Measurements from ENCODE around the gene CD19.
"Not testable (repeated sequence)": the region's sequence is repeated elsewhere in the genome, so short reads cannot be mapped to it uniquely, and the experiment has no call there.

Gene CD19

DNA sequence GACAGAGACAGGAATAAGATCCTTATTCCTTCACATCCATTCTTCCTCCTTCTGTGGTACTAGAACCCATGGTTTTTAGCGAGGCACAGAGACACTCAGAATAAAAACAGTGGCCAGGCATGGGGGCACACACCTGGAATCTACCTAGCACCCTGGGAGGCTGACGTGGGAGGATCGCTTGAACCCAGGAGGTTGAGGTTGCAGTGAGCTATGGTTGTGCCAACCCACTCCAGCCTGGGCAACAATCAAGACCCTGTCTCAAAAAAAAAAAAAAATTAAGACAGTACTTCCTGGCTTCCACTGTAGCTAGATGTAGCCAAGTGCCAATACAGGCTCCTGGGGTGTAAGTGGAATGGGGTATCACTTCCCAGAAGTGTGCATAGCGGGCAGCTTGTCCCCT, 35.4 kb downstream of the CD19 start:
- Histone ChIP-seq H3K4me1 (ENCODE audit: insufficient read depth, low read length) (no peaks in the 10 kb centered on the region), H3K4me3 (ENCODE audit: low read length) (no peak overlapping the region), H3K27ac (ENCODE audit: low read depth, low read length) (no peak overlapping the region), H3K9me3 (ENCODE audit: insufficient read depth, low read depth, low read length) (no peaks in the 10 kb centered on the region), H3K9ac (ENCODE audit: low read depth, low read length) (no peak overlapping the region), H3K36me3 (ENCODE audit: insufficient read depth, low read length) (peaks cover 31% of the 10 kb centered on the region), H3K27me3 (ENCODE audit: insufficient read depth, low read length) (no peaks in the 10 kb centered on the region)
- 87% methylated on average over 4 of the region's 4 CpGs for WGBS

DNA sequence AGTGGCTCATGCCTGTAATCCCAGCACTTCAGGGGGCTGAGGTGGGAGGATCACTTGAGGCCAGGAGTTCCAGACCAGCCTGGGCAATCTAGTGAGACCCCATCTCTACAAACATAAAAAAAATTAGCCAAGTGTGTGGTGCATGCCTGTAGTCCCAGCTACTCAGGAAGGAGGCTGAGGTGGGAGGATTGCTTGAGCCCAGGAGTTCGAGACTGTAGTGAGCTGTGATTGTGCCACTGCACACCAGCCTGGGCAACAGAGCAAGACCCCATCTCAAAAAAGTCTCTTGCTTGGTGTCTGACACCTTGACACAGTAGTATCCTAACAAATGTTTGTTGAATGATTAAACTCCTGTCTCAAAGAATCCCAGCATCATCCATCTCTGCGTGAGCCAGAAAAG, 37.9 kb downstream of the CD19 start:
- not testable (repeated sequence) for H3K36me3 ChIP-seq (ENCODE audit: insufficient read depth, low read length); H3K4me1 ChIP-seq (ENCODE audit: insufficient read depth, low read length); H3K9me3 ChIP-seq (ENCODE audit: insufficient read depth, low read depth, low read length); H3K27me3 ChIP-seq (ENCODE audit: insufficient read depth, low read length); H3K9ac ChIP-seq (ENCODE audit: low read depth, low read length); H3K4me3 ChIP-seq (ENCODE audit: low read length); H3K27ac ChIP-seq (ENCODE audit: low read depth, low read length)
- 92% methylated on average over 2 of the region's 2 CpGs for WGBS

DNA sequence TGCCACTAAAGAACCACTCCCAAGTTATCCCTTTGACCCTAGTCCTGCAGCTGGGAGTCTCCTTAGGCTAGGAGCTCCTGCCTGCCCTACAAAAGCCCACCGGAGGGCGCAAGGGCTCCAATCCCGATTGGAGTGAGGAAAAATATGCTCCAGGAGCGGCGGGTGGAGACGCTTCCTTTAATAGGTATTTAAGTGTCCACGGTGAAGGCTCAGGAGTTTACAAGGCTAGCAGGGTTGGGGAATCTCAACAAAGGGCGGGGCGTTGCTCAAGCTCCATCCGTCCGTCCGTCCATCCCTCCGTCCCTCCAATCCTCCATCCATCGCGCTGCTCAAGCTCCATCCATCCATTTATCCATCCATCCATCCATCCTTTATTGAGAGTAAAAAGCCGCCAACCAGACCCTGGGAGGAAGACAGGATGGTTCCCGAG, 42.3 kb downstream of the CD19 start:
- Histone ChIP-seq H3K27me3 (ENCODE audit: insufficient read depth, low read length) (no peaks in the 10 kb centered on the region), H3K27ac (ENCODE audit: low read depth, low read length) (peak overlapping the region; percentile 77), H3K36me3 (ENCODE audit: insufficient read depth, low read length) (0 out of 2 replicates have a peak, but pooled peaks cover 8% of the 10 kb centered on the region), H3K9ac (ENCODE audit: low read depth, low read length) (peak overlapping the region; percentile 88), H3K9me3 (ENCODE audit: insufficient read depth, low read depth, low read length) (no peaks in the 10 kb centered on the region), H3K4me3 (ENCODE audit: low read length) (peak overlapping the region; percentile 97), H3K4me1 (ENCODE audit: insufficient read depth, low read length) (no peaks in the 10 kb centered on the region)
- WGBS = under 1% methylated on average over 17 of the region's 17 CpGs

DNA sequence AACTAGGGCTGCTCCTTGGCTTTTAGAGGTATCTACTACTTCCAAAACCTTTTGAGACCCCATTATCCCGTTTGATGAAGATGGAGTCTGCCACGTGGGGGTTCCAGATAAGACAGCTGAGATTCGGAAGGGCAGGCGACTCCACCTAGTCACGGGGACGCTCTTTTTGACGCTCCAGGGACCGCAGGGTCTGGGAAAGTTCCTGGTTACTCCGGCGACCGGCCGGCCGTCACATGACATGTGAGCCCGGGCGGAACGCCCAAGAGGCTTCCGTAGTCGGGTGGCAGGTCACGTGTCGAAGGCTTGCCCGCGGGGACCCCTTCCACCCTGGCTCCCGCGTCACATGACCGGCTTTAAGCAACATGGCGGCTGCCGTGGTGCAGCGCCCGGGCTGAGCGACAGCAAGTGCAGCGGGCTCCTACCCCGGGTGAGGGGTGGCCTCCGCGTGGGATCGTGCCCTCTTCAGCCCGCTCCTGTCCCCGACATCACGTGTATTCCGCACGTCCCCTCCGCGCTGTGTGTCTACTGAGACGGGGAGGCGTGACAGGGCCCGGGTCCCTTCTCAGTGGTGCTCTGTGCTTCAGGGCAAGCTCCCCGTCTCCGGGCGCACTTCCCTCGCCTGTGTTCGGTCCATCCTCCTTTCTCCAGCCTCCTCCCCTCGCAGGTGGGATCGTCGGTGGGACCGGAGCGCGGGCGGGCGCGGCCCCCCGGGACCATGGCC, 42.8 kb downstream of the CD19 start, which contains the start of gene SPNS1:
Gene SPNS1, plus strand, starts transcription at position 342 of the 721 bp plus-strand sequence. Its CDS starts 374 bp downstream, at position 716.
- peak within 1 kb of the TSS; percentile 88 for H3K9ac ChIP-seq (ENCODE audit: low read depth, low read length)
- H3K4me1 ChIP-seq (ENCODE audit: insufficient read depth, low read length) = no peaks in the 10 kb centered on the region
- no peaks in the 10 kb centered on the region for H3K27me3 ChIP-seq (ENCODE audit: insufficient read depth, low read length)
- under 1% methylated on average over 60 of the region's 60 CpGs for WGBS
- H3K27ac ChIP-seq (ENCODE audit: low read depth, low read length) = peak within 1 kb of the TSS; percentile 77
- peaks cover 10% of the 10 kb centered on the region; the same call in 1 of the 2 replicates for H3K36me3 ChIP-seq (ENCODE audit: insufficient read depth, low read length)
- H3K9me3 ChIP-seq (ENCODE audit: insufficient read depth, low read depth, low read length) = no peaks in the 10 kb centered on the region
- peak within 1 kb of the TSS; percentile 97 for H3K4me3 ChIP-seq (ENCODE audit: low read length)

DNA sequence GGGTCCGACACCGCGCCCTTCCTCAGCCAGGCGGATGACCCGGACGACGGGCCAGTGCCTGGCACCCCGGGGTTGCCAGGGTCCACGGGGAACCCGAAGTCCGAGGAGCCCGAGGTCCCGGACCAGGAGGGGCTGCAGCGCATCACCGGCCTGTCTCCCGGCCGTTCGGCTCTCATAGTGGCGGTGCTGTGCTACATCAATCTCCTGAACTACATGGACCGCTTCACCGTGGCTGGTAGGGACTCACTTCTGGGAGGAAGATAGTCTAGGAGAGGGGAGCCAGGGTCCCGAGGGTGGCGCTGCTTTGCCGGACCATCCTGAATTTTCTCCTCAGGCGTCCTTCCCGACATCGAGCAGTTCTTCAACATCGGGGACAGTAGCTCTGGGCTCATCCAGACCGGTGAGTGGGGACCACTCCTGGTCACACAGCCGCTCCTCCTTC, 43.4 kb downstream of the CD19 start:
- no peaks in the 10 kb centered on the region for H3K4me1 ChIP-seq (ENCODE audit: insufficient read depth, low read length)
- 12% methylated on average over 30 of the region's 30 CpGs for WGBS
- peaks cover 10% of the 10 kb centered on the region; the same call in 1 of the 2 replicates for H3K36me3 ChIP-seq (ENCODE audit: insufficient read depth, low read length)
- H3K9ac ChIP-seq (ENCODE audit: low read depth, low read length) = peak overlapping the region; percentile 88
- no peaks in the 10 kb centered on the region for H3K9me3 ChIP-seq (ENCODE audit: insufficient read depth, low read depth, low read length)
- no peaks in the 10 kb centered on the region for H3K27me3 ChIP-seq (ENCODE audit: insufficient read depth, low read length)
- peak overlapping the region; percentile 97 for H3K4me3 ChIP-seq (ENCODE audit: low read length)
- 0 out of 2 replicates have a peak overlapping the region, but pooled peaks have one; percentile 19 for H3K27ac ChIP-seq (ENCODE audit: low read depth, low read length)

DNA sequence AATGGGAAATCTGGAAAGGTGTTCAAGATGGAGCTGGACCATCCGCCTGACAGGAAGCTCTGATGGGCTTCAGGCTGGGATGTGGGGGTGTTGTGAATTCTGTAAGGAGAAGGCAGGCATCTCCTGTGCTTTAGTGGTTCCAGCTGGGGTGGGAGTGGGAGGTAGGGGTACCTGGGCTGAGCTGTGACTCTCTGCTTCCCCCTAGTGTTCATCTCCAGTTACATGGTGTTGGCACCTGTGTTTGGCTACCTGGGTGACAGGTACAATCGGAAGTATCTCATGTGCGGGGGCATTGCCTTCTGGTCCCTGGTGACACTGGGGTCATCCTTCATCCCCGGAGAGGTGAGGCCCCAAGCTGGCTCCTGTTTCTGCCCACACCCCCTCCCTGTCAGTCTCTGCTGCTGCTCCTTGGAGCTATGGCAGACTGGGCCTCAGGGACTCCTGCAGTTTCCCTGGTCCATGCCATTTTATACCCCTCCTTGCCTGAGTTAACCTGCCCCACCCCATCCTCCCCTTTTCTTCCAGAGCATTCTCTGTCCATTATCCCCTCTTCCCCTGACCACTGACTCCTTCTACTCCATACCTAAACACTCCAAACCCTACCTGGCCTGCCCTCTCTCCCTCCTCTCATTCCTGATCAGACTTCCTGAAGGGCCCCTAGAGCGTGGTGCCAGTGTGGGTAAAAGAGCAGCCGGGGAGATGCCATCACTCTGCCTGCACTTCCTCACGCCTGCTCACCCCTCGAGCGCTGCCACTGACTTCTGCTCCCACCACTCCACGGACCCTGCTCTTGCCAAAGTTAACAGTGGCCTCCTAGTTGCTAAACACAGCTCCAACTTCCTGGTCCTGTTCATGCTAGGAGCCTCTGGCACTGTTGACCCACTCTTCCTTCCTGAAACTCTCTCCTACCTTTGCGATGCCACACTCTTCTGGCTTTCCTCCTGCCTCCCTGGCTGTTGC, 46.2 kb downstream of the CD19 start:
- no peaks in the 10 kb centered on the region for H3K4me1 ChIP-seq (ENCODE audit: insufficient read depth, low read length)
- H3K27ac ChIP-seq (ENCODE audit: low read depth, low read length) = no peak overlapping the region
- 87% methylated on average over 11 of the region's 11 CpGs for WGBS
- peaks cover 25% of the 10 kb centered on the region for H3K36me3 ChIP-seq (ENCODE audit: insufficient read depth, low read length)
- no peaks in the 10 kb centered on the region for H3K9me3 ChIP-seq (ENCODE audit: insufficient read depth, low read depth, low read length)
- no peaks in the 10 kb centered on the region for H3K27me3 ChIP-seq (ENCODE audit: insufficient read depth, low read length)
- H3K9ac ChIP-seq (ENCODE audit: low read depth, low read length) = no peak overlapping the region
- no peak overlapping the region for H3K4me3 ChIP-seq (ENCODE audit: low read length)

DNA sequence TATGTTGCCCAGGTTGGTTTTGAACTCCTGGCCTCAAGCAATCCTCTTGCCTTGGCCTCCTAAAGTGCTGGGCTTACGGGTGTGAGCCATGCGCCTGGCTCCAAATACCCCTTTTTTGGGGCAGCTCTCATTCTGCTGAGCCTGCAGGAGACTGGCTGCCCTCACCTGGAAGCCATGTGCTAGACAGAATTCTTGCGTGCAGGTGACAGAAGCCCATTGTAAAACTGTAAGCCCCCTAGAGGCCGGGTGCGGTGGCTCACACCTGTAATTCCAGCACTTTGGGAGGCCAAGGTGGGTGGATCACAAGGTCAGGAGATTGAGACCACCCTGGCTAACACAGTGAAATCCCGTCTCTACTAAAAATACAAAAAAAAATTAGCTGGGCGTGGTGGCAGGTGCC, 48.6 kb downstream of the CD19 start:
- H3K27me3 ChIP-seq (ENCODE audit: insufficient read depth, low read length); H3K9me3 ChIP-seq (ENCODE audit: insufficient read depth, low read depth, low read length); H3K9ac ChIP-seq (ENCODE audit: low read depth, low read length); H3K4me1 ChIP-seq (ENCODE audit: insufficient read depth, low read length); H3K27ac ChIP-seq (ENCODE audit: low read depth, low read length); H3K4me3 ChIP-seq (ENCODE audit: low read length): not testable (repeated sequence)
- WGBS = 94% methylated on average over 7 of the region's 7 CpGs
- peaks cover 29% of the 10 kb centered on the region for H3K36me3 ChIP-seq (ENCODE audit: insufficient read depth, low read length)

DNA sequence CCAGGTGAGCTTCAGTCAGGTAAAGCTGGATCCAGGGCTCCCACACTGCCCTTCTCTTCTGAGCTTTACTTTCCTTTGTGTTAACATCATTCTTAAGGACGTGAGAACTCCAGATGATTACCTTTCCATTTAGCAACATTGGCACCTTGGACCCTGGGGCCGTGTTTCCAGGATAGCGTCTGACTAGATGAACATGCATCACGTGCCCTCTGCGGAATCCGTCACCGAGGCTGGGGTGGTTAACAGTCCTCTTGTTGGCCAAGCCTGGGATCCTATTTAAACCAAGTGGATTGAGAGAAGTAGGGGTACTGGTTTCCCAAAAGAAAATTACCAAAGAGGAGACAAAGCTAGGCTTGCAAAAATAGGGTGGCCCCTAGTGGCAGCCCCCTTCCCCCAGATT, 49.2 kb downstream of the CD19 start:
- peaks cover 29% of the 10 kb centered on the region for H3K36me3 ChIP-seq (ENCODE audit: insufficient read depth, low read length)
- H3K9ac ChIP-seq (ENCODE audit: low read depth, low read length) = no peak overlapping the region
- H3K4me3 ChIP-seq (ENCODE audit: low read length) = no peak overlapping the region
- WGBS = 94% methylated on average over 7 of the region's 7 CpGs
- H3K9me3 ChIP-seq (ENCODE audit: insufficient read depth, low read depth, low read length) = no peaks in the 10 kb centered on the region
- no peak overlapping the region for H3K27ac ChIP-seq (ENCODE audit: low read depth, low read length)
- H3K4me1 ChIP-seq (ENCODE audit: insufficient read depth, low read length) = no peaks in the 10 kb centered on the region
- H3K27me3 ChIP-seq (ENCODE audit: insufficient read depth, low read length) = no peaks in the 10 kb centered on the region

DNA sequence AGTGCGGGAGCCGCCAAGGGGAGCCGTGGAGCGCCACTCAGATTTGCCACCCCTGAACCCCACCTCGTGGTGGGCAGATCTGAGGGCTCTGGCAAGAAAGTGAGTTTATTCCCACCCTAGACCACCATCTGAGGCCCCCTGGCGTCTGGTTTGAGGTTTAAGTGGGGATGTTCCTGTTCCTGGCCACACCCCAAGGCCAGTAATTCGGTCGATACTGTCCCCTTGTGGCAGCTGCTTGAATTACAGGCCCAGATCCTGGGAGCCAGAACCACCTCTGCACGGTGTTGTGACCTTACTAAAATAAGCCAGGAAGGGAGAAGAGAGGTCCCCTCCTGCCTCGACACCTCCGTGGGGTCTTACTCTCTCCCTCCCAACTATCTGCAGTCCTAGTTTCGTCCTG, 49.7 kb downstream of the CD19 start:
- H3K27ac ChIP-seq (ENCODE audit: low read depth, low read length) = no peak overlapping the region
- H3K9me3 ChIP-seq (ENCODE audit: insufficient read depth, low read depth, low read length) = no peaks in the 10 kb centered on the region
- H3K4me1 ChIP-seq (ENCODE audit: insufficient read depth, low read length) = no peaks in the 10 kb centered on the region
- no peaks in the 10 kb centered on the region for H3K27me3 ChIP-seq (ENCODE audit: insufficient read depth, low read length)
- peaks cover 26% of the 10 kb centered on the region for H3K36me3 ChIP-seq (ENCODE audit: insufficient read depth, low read length)
- no peak overlapping the region for H3K9ac ChIP-seq (ENCODE audit: low read depth, low read length)
- WGBS = 83% methylated on average over 12 of the region's 12 CpGs
- H3K4me3 ChIP-seq (ENCODE audit: low read length) = no peak overlapping the region

DNA sequence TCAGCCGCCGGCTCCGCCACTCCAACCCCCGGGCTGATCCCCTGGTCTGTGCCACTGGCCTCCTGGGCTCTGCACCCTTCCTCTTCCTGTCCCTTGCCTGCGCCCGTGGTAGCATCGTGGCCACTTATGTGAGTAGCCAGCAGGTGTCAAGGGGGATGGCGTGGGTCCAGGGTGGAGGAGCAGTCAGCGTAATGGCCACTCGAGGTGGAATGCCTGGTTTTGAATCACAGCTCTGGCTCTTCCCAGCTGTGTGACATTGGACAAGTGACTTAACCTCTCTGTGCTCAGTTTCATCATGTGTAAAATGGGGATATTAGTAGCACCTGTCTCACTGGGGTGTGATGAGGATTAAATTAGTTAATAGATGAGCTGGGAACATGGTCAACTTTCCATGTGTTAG, 50.6 kb downstream of the CD19 start:
- no peaks in the 10 kb centered on the region for H3K9me3 ChIP-seq (ENCODE audit: insufficient read depth, low read depth, low read length)
- H3K27me3 ChIP-seq (ENCODE audit: insufficient read depth, low read length) = no peaks in the 10 kb centered on the region
- 97% methylated on average over 10 of the region's 10 CpGs for WGBS
- H3K27ac ChIP-seq (ENCODE audit: low read depth, low read length) = no peak overlapping the region
- peaks cover 28% of the 10 kb centered on the region for H3K36me3 ChIP-seq (ENCODE audit: insufficient read depth, low read length)
- no peak overlapping the region for H3K9ac ChIP-seq (ENCODE audit: low read depth, low read length)
- H3K4me3 ChIP-seq (ENCODE audit: low read length) = no peak overlapping the region
- no peaks in the 10 kb centered on the region for H3K4me1 ChIP-seq (ENCODE audit: insufficient read depth, low read length)

DNA sequence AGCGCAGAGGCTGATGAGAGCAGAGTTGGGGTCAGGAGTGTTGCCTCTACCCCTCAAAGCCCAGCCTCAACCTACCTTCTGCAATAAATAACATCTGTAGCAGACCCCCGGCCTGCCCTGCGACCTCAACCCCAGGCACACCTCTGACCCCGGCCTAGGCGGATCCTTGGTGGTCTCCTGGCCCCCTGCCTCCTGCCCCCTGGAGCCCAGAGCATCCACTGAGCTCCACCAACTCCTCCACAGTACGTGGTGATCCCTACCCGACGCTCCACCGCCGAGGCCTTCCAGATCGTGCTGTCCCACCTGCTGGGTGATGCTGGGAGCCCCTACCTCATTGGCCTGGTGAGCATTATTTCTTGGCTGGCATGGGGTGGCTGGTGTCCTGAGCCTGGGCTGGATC, 51.2 kb downstream of the CD19 start:
- WGBS = 98% methylated on average over 11 of the region's 11 CpGs
- Histone ChIP-seq H3K27me3 (ENCODE audit: insufficient read depth, low read length) (no peaks in the 10 kb centered on the region), H3K36me3 (ENCODE audit: insufficient read depth, low read length) (peaks cover 29% of the 10 kb centered on the region), H3K4me1 (ENCODE audit: insufficient read depth, low read length) (no peaks in the 10 kb centered on the region), H3K27ac (ENCODE audit: low read depth, low read length) (no peak overlapping the region), H3K4me3 (ENCODE audit: low read length) (no peak overlapping the region), H3K9me3 (ENCODE audit: insufficient read depth, low read depth, low read length) (no peaks in the 10 kb centered on the region), H3K9ac (ENCODE audit: low read depth, low read length) (no peak overlapping the region)

Measured in HUES64 (cell line).